NCI-H82 (cell line): ENCODE results near the gene MEIKIN.
"Not testable (repeated sequence)": the region's sequence is repeated elsewhere in the genome, so short reads cannot be mapped to it uniquely, and the experiment has no call there.

Experiments used
- DNase-seq: peaks from one replicate; lab custom pipeline; 2025; lab: John Stamatoyannopoulos, UW

The MEIKIN gene

GRCh38 chr5:131810510-131811249, 134.8 kb downstream of the MEIKIN start:
- peak; percentile 17 for DNase-seq

- peak; percentile 98 for DNase-seq
Observed at GRCh38 chr5:131796793-131797693, 148.4 kb downstream of the MEIKIN start, which contains the start of gene FNIP1. TSS of gene FNIP1 (minus strand) at chr5:131797017. CDS start at chr5:131796921, 96 bp downstream.

DNA sequence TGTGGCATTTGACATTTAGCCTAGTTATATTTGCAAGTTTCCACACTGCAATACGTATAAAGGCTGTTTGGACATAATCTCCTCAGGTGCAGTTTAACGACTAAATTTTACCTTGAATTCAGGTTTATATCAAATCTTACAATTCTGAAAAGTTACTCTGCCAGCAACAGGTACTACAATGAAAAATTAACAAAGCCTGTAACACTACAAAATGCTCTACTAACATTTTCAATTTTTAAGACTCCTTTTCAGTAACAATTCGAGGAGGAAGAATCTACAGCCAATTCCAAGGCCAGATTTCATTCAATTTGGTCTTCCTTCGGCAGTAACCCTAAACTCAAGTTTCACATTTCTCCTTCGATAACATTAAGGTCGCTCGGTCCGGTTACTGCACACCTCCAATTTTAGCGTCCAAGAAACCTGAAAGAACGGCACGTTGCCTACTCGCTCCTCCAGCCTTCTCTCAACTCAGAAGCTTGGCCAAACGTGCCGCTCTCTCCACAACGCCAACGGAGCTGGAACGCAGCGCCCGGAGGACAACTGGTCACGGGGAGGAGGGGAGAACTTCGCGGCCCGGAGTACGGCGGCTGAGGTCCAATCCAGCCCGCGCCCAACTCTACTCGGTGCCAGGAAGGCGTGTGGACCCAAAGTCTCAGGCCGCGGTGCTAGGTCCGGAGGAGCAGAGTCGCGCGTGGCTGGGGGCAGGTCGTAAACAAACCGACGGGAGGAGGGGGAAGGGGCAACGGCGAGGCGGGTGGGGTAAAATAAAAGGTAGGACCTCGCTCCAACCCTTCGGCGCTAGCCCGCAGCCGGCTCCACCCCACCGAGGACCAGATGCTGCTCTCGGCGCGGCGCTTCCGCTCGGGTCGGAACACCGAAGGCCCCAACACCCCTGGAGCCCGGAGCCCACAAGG, 149.3 kb downstream of the MEIKIN start:
- DNase-seq = peak; percentile 60

DNA sequence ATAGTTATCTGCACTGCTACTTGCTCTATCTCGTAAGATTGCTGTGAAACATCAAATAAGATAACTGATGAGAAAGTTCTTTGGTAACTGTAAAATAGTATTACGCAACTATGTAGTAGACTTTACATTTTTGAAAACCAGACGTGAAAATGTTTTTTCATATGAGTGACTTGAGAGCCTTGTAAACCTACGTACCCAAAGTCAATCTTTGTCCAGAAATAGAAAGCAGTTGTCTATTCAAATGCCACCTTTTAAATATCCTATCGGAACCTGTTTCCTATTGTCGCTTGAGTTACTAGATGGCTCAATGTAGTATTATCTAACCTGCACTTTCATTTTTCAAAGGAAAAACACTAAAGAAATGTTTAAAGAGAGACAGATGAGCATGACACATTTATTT, 150.2 kb downstream of the MEIKIN start:
- no peak for DNase-seq

DNA sequence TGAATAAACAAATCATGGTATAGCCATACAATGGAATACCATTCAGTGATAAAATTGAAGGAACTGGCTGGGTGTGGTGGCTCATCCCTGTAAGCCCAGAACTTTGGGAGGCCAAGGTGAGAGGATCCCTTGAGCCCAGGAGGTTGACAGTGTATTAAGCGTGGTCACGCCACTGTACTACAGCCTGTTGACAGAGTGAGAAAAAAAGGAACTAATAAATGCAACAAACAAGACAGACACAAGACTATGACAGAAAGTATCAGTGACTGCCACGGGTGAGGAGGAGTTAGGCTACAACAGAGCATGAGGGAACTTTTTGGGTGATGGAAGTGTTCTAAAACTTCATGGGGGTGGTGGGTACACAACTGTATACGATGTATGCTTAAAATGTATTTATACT, 150.9 kb downstream of the MEIKIN start:
- no peak for DNase-seq

- no peak for DNase-seq
Observed at GRCh38 chr5:131792896-131793295, 152.6 kb downstream of the MEIKIN start.

GRCh38 chr5:131791866-131792265, 153.6 kb downstream of the MEIKIN start:
- no peak for DNase-seq

- DNase-seq = no peak
Observed at GRCh38 chr5:131790550-131790949, 154.9 kb downstream of the MEIKIN start.

DNA sequence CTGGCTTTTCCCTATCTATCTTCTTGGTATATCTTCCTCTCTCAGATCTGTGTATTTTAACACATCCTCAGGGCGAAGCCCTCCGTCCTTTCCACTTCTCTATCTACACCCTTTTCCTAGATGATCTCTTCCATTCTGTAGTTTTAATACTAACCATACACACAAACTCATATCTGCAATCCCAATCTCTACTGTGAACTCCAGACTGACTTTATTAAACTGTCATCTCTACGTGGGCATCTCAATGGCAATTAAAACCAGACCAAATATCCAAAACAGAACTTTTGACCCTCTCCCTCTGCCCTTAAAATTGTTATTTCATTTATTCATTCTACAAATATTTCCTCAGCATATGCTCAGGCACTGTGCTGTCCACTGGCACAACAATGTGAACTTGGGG, 155.7 kb downstream of the MEIKIN start:
- no peak for DNase-seq

DNA sequence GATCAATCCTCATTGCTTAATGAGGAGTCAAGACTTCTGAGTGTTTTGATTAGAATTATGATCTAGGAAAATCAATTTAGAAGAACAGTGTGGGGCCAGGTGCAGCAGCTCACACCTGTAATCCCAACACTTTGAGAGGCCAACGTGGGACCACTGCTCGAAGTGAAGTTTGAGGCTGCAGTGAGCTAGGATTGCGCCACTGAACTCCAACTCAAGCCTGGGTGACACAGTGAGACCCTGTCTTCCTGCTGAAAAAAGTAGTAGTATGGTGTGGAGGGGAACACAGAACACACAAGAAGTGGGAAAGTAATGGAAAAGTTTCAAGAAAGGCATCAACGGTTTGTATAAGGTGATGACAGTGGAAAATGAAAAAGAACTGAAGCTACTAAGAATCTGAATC, 157.7 kb downstream of the MEIKIN start:
- DNase-seq = no peak

- no peak for DNase-seq
Observed at GRCh38 chr5:131786900-131787692, 158.4 kb downstream of the MEIKIN start.

DNA sequence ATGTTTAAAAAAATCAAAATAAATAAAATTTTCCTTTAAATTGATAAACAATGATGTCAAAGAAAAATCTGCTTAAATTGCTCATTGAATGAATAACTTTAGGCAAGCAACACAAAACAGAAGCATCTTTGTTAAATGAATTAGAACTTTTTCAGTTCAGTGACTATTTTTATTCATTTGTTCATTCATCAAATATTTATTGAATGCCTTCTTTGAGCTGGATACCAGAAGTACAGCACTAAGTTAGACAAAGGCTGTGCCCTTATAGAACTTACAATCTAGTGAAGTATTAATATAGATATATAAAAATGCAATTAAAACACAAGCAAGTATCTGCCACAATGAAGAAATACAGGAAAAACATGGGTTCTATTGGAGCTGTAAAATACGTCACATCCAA, 159.4 kb downstream of the MEIKIN start:
- DNase-seq = no peak

- DNase-seq = no peak
Observed at GRCh38 chr5:131783874-131784273, 161.6 kb downstream of the MEIKIN start.

DNA sequence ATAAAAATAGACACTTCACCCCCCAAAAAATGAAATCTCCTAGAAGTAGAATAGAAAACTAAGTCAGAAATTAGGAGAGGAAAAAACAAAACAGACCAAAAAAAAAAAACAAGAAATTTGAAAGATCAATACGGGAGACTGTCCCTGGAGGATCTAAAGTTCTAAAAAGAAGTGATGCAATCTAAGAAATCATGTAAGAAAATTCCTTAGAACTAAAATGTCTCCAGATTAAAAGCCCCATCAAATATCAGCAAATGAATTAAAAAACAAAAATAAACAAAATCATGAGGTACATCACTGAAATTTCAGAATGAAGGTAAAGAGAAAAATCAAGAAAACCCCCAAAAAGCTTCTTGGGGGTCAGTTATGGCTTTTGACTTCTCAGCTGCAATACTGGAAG, 162.1 kb downstream of the MEIKIN start:
- DNase-seq = no peak

DNA sequence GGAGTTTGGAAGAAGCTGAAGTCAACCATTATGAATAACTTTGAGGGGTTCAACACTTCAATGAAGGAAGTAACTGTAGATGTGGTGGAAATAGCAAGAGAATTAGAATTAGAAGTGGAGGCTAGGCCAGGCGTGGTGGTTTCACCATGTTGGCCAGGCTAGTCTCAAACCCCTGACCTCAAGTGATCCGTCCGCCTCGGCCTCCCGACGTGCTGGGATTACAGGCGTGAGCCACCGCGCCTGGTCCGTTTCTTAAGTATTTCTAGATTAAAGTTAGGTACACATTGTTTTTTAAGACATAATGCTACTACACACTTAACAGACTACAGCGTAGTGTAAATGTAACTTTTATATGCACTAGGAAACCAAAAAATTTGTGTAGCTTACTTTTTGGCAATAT, 162.7 kb downstream of the MEIKIN start:
- no peak for DNase-seq

DNA sequence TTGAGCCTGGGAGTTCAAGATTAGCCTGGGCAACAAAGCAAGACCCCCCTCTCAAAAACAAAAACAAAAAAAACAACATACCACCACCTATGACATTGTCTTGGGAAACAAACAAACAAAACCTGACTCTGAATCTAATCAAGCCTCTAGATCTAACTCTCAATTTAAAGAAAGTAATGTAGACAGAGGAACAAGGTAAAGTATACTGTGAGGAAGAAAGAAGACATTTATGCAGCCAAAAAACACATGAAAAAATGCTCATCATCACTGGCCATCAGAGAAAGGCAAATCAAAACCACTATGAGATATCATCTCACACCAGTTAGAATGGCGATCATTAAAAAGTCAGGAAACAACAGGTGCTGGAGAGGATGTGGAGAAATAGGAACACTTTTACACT, 167.3 kb downstream of the MEIKIN start:
- DNase-seq = not testable (repeated sequence)

GRCh38 chr5:131776450-131776849, 169.0 kb downstream of the MEIKIN start:
- DNase-seq = no peak

DNA sequence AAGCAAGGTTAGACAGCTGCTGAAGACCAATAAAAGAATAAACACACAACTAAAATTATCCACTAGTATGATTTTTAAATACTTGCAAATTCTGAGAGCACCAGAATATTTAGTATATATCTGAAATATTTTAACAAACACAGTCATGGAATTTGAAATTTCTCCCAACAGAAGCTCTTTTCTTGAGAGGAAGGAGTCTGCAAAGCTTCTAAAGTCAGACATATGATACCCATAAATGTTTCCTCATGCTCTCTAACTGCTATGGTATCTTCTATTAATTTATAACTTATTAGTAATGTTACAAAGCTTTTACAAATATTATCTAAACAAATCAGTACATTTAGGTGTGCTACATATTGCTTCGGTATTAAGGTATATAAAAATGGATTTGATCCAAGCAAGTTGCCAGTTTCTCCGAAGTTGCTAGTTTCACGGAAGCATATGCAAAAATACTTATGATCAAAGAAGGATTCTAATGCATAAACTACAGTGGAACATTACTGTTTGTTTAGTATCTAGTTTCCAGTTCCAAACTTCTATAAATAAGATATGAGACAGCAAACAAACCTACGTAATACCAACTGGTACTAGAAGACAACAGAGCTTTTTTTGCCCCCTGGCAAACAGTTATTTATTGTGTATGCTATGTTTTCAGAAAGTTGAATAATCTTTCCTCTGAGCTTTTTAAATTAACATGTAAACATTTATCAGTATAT, 170.7 kb downstream of the MEIKIN start:
- DNase-seq = no peak

DNA sequence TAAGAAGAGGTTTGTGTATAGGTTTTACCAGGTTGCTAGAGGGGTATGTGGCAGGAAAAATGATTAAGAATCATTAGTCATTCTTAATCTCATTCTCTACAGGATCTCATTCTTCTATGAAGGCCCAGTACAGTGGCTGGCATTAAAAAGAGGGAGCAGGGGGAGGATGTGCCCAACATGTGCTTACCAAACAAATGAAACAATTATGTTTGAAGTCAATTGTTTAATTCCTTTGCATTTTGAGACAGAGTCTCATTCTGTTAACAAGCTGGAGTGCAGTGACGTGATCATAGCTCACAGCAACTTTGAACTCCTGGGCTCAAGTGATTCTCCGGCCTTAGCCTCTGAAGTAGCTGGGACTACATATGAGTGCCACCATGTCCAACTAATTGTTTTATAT, 171.7 kb downstream of the MEIKIN start:
- no peak for DNase-seq

DNA sequence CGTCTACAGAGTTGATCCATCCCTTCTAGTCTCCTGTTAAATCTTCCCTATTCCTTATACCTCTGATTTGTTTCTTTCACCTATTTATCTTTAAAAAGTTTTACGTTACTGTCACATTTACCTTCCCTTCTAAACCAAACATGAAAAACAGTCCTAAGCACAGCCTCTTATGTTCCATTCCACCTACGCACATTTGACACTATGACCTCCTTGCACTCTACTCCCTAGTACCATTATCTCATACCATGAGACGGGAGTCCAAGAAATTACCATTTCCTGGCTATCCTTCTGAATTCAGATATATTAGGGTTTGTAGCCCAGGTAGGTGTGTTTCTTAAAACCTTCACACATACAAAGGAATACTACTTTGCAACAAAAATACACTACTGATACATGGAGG, 173.8 kb downstream of the MEIKIN start:
- no peak for DNase-seq

- DNase-seq = no peak
Observed at GRCh38 chr5:131769961-131770360, 175.5 kb downstream of the MEIKIN start.
